Measurements from ENCODE around the gene ALKBH3. TPM values are rescaled to one million over a fixed set of nuclear protein-coding genes. Genes with fewer than 3 reads are reported as not detected.
A peak's percentile ranks its signal among the peaks of the same experiment; 100 is the strongest.

The ALKBH3 gene
- total RNA-seq, 1 donor from 2014 or later: 27.7 TPM

GRCh38 chr11:43872995-43873394 is 7.6 kb upstream of the ALKBH3 start:
- Histone ChIP-seq H3K9me3 (no peaks in the 10 kb centered on the region), H3K36me3 (no peaks in the 10 kb centered on the region), H3K27me3 (peaks cover 60% of the 10 kb centered on the region), H3K4me3 (no peak overlapping the region), H3K4me1 (peaks cover 10% of the 10 kb centered on the region), H3K27ac (no peak overlapping the region)
- intact Hi-C loops (cut with DNase I): no loop called here
- ATAC-seq (no peak), DNase-seq (no peak)
- no peak for TF ChIP-seq CTCF (IDR thresholded peaks at IDR 0.05)

- intact Hi-C loops (cut with DNase I): no loop called here
- Histone ChIP-seq H3K27ac (no peak overlapping the region), H3K4me1 (peaks cover 5% of the 10 kb centered on the region), H3K36me3 (no peaks in the 10 kb centered on the region), H3K4me3 (no peak overlapping the region), H3K9me3 (no peaks in the 10 kb centered on the region), H3K27me3 (peaks cover 71% of the 10 kb centered on the region)
- no peak for DNase-seq
- ATAC-seq: no peak
- TF ChIP-seq CTCF (IDR thresholded peaks at IDR 0.05): no peak
These were observed 6.6 kb upstream of the ALKBH3 start for GRCh38 chr11:43874078-43874477.

GRCh38 chr11:43874738-43875137 is 5.9 kb upstream of the ALKBH3 start:
- no peaks in the 10 kb centered on the region for H3K4me1 ChIP-seq
- no peak overlapping the region for H3K27ac ChIP-seq
- H3K4me3 ChIP-seq: no peak overlapping the region
- peaks cover 71% of the 10 kb centered on the region for H3K27me3 ChIP-seq
- no peak for TF ChIP-seq CTCF (IDR thresholded peaks at IDR 0.05)
- H3K9me3 ChIP-seq: no peaks in the 10 kb centered on the region
- intact Hi-C loops (cut with DNase I): no loop called here
- H3K36me3 ChIP-seq: no peaks in the 10 kb centered on the region
- ATAC-seq: no peak
- DNase-seq: no peak

- Histone ChIP-seq H3K9me3 (no peaks in the 10 kb centered on the region), H3K36me3 (peaks cover 27% of the 10 kb centered on the region), H3K4me3 (peak overlapping the region; percentile 96), H3K4me1 (peaks cover 17% of the 10 kb centered on the region), H3K27me3 (peaks cover 39% of the 10 kb centered on the region), H3K27ac (peak overlapping the region; percentile 81)
- intact Hi-C loops (cut with DNase I): no loop called here
- no peak for TF ChIP-seq CTCF (IDR thresholded peaks at IDR 0.05)
- DNase-seq (no peak), ATAC-seq (no peak)
These were observed 617 bp upstream of the ALKBH3 start for GRCh38 chr11:43879789-43880639.

- Histone ChIP-seq H3K9me3 (no peaks in the 10 kb centered on the region), H3K36me3 (peaks cover 93% of the 10 kb centered on the region), H3K27ac (no peak overlapping the region), H3K4me3 (no peak overlapping the region), H3K27me3 (no peaks in the 10 kb centered on the region), H3K4me1 (no peaks in the 10 kb centered on the region)
- TF ChIP-seq CTCF (IDR thresholded peaks at IDR 0.05): no peak
- ATAC-seq (no peak), DNase-seq (no peak)
- intact Hi-C loops (cut with DNase I): loop anchor here (5.0 to 10.0 kb wide), 2 partner anchors 52 to 144 kb away; partner anchors contain the start of gene C11orf96
These were observed 12.2 kb downstream of the ALKBH3 start for GRCh38 chr11:43892851-43893250.
